Right renal pelvis (tissue), 4 donors: ENCODE measurements around the gene GOLIM4. TPM values are rescaled to one million over a fixed set of nuclear protein-coding genes. Genes with fewer than 3 reads are reported as not detected.
A peak's percentile ranks its signal among the peaks of the same experiment; 100 is the strongest.
"Not testable (repeated sequence)": the region's sequence is repeated elsewhere in the genome, so short reads cannot be mapped to it uniquely, and the experiment has no call there.

ENCODE experiments used
- DNase-seq, 4 donors: peaks; one replicate each; pipeline ENCODE4 v3.0.0-alpha.2; 2013; ENCODE audit warnings: low read depth in 4 of 4, low spot score in 3 of 4, missing footprints in 1 of 4
- polyA plus RNA-seq, 4 donors: library from polyadenylated mRNA; unstranded; fragments of 120-200 nt; gene quantifications; one replicate each; pipeline ENCODE4 v1.2.1, GENCODE V29; 2013; ENCODE audit not compliant: insufficient read length in 4 of 4

GOLIM4 gene
- polyA plus RNA-seq, 4 donors, result 87.2 to 128 (median 117) TPM

- DNase-seq, result no peak
These were observed 14.5 kb downstream of the GOLIM4 start for GRCh38 chr3:168081171-168081771.

- no peak for DNase-seq
These were observed 15.1 kb downstream of the GOLIM4 start for GRCh38 chr3:168080499-168081170.

GRCh38 chr3:168080022-168080421 is 15.7 kb downstream of the GOLIM4 start:
- DNase-seq, result no peak

- DNase-seq, result no peak
These were observed 18.6 kb downstream of the GOLIM4 start for GRCh38 chr3:168077091-168077490.

GRCh38 chr3:168073842-168074605 is 21.7 kb downstream of the GOLIM4 start:
- no peak for DNase-seq

- DNase-seq, result no peak
These were observed 23.4 kb downstream of the GOLIM4 start for GRCh38 chr3:168072323-168072650.

GRCh38 chr3:168071591-168072322 is 24.0 kb downstream of the GOLIM4 start:
- DNase-seq, result peak in 2 of 4 donors; percentile 66 to 69

GRCh38 chr3:168070919-168071318 is 24.8 kb downstream of the GOLIM4 start:
- no peak for DNase-seq

- no peak for DNase-seq
These were observed 27.4 kb downstream of the GOLIM4 start for GRCh38 chr3:168068346-168068745.

GRCh38 chr3:168066882-168067281 is 28.8 kb downstream of the GOLIM4 start:
- DNase-seq, result no peak

- DNase-seq, result no peak
These were observed 30.2 kb downstream of the GOLIM4 start for GRCh38 chr3:168065569-168065968.

- DNase-seq, result no peak
These were observed 32.6 kb downstream of the GOLIM4 start for GRCh38 chr3:168063122-168063521.

- no peak for DNase-seq
These were observed 33.0 kb downstream of the GOLIM4 start for GRCh38 chr3:168062679-168063078.

- DNase-seq, result no peak
These were observed 34.3 kb downstream of the GOLIM4 start for GRCh38 chr3:168061332-168061996.

- no peak for DNase-seq
These were observed 35.4 kb downstream of the GOLIM4 start for GRCh38 chr3:168060317-168060716.

- no peak for DNase-seq
These were observed 37.2 kb downstream of the GOLIM4 start for GRCh38 chr3:168058481-168058880.

GRCh38 chr3:168056398-168057230 is 39.1 kb downstream of the GOLIM4 start:
- DNase-seq, result not testable (repeated sequence)

GRCh38 chr3:168054447-168054846 is 41.3 kb downstream of the GOLIM4 start:
- DNase-seq, result no peak

- no peak for DNase-seq
These were observed 42.6 kb downstream of the GOLIM4 start for GRCh38 chr3:168053115-168053514.

GRCh38 chr3:168052515-168052914 is 43.2 kb downstream of the GOLIM4 start:
- no peak for DNase-seq
